ENCODE results near the gene HS3ST3A1.

- TF ChIP-seq CTCF (IDR thresholded peaks at IDR 0.05; ENCODE audit: low read length) = no peak
- TF ChIP-seq EZH2 (optimal IDR thresholded peaks at IDR 0.05; ENCODE audit: low read depth, low read length) = no peak
- TF ChIP-seq EZH2phosphoT487 (IDR thresholded peaks at IDR 0.05; ENCODE audit: low read length) = no peak
Measured at GRCh38 chr17:13583996-13584700, 17.6 kb downstream of the HS3ST3A1 start.
